Measurements from ENCODE around the gene BCKDHA.
"Not testable (repeated sequence)": the region's sequence is repeated elsewhere in the genome, so short reads cannot be mapped to it uniquely, and the experiment has no call there.

Gene BCKDHA

DNA sequence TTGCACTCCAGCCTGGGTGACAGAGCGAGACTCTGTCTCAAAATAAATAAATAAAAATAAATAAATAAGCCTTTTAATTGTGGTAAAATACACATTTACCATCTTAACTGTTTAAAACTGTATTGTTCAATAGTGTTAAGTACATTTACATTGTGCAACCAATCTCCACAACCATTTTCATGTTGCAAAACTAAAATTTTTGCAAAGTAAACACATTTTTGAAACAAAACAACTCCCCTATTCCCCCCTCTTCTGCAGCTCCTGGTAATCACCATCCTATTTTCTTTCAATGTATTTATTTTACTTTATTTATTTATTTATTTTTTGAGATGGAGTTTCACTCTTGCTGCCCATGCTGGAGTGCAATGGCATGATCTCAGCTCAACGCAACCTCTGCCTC lies 27.8 kb upstream of the BCKDHA start:
- H3K27ac ChIP-seq (ENCODE audit: low read depth, low read length, poor library complexity, severe bottlenecking): no peak overlapping the region
- no peaks in the 10 kb centered on the region for H3K27me3 ChIP-seq (ENCODE audit: insufficient read depth, low read length)
- no peaks in the 10 kb centered on the region for H3K9me3 ChIP-seq (ENCODE audit: low read length)
- no peaks in the 10 kb centered on the region for H3K9me2 ChIP-seq (ENCODE audit: low read depth, low read length)
- H3K4me1 ChIP-seq (ENCODE audit: insufficient read depth, low read length, severe bottlenecking): peaks cover 13% of the 10 kb centered on the region
- H3K36me3 ChIP-seq (ENCODE audit: insufficient read depth, low read length): no peaks in the 10 kb centered on the region; the same call in 1 of the 2 replicates
- no peaks in the 10 kb centered on the region for H4K20me1 ChIP-seq (ENCODE audit: insufficient read depth, low read length)
- H3F3A ChIP-seq (ENCODE audit: insufficient read depth, low read length): no peaks in the 10 kb centered on the region
- TF ChIP-seq EZH2 (IDR thresholded peaks at IDR 0.05; ENCODE audit: borderline replicate concordance, low read length): no peak
- TF ChIP-seq, protein P1, sequence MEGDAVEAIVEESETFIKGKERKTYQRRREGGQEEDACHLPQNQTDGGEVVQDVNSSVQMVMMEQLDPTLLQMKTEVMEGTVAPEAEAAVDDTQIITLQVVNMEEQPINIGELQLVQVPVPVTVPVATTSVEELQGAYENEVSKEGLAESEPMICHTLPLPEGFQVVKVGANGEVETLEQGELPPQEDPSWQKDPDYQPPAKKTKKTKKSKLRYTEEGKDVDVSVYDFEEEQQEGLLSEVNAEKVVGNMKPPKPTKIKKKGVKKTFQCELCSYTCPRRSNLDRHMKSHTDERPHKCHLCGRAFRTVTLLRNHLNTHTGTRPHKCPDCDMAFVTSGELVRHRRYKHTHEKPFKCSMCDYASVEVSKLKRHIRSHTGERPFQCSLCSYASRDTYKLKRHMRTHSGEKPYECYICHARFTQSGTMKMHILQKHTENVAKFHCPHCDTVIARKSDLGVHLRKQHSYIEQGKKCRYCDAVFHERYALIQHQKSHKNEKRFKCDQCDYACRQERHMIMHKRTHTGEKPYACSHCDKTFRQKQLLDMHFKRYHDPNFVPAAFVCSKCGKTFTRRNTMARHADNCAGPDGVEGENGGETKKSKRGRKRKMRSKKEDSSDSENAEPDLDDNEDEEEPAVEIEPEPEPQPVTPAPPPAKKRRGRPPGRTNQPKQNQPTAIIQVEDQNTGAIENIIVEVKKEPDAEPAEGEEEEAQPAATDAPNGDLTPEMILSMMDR (IDR thresholded peaks at IDR 0.05; ENCODE audit: low read length): no peak
- no peak overlapping the region for H2AFZ ChIP-seq (ENCODE audit: low read length)
- H3K4me3 ChIP-seq (ENCODE audit: low read depth, low read length, poor library complexity, severe bottlenecking): no peak overlapping the region
- no peak overlapping the region for H3K9ac ChIP-seq (ENCODE audit: low read length)
- H3K79me2 ChIP-seq (ENCODE audit: insufficient read depth, low read length): peaks cover 5% of the 10 kb centered on the region; the same call in 1 of the 2 replicates
- H3K4me2 ChIP-seq (ENCODE audit: low read length): no peak overlapping the region

DNA sequence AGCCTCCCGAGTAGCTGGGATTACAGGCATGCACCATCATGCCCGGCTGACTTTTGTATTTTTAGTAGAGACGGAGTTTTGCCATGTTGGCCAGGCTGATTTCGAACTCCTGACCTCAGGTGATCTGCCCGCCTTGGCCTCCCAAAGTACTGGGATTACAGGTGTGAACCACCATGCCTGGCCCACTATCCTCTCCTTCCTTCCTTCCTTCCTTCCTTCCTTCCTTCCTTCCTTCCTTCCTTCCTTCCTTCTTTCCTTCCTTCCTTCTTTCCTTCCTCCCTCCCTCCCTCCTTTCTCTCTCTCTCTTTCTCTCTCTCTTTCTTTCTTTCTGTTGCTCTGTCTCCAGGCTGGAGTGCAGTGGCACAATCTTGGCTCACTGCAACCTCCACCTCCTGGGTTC lies 26.5 kb upstream of the BCKDHA start:
- not testable (repeated sequence) for H3K27ac ChIP-seq (ENCODE audit: low read depth, low read length, poor library complexity, severe bottlenecking); H3K27me3 ChIP-seq (ENCODE audit: insufficient read depth, low read length); H4K20me1 ChIP-seq (ENCODE audit: insufficient read depth, low read length); H3K4me3 ChIP-seq (ENCODE audit: low read depth, low read length, poor library complexity, severe bottlenecking); H3K9me2 ChIP-seq (ENCODE audit: low read depth, low read length); H2AFZ ChIP-seq (ENCODE audit: low read length); H3K4me1 ChIP-seq (ENCODE audit: insufficient read depth, low read length, severe bottlenecking); H3K9me3 ChIP-seq (ENCODE audit: low read length); H3K9ac ChIP-seq (ENCODE audit: low read length); H3K36me3 ChIP-seq (ENCODE audit: insufficient read depth, low read length); H3F3A ChIP-seq (ENCODE audit: insufficient read depth, low read length); H3K79me2 ChIP-seq (ENCODE audit: insufficient read depth, low read length); H3K4me2 ChIP-seq (ENCODE audit: low read length)

DNA sequence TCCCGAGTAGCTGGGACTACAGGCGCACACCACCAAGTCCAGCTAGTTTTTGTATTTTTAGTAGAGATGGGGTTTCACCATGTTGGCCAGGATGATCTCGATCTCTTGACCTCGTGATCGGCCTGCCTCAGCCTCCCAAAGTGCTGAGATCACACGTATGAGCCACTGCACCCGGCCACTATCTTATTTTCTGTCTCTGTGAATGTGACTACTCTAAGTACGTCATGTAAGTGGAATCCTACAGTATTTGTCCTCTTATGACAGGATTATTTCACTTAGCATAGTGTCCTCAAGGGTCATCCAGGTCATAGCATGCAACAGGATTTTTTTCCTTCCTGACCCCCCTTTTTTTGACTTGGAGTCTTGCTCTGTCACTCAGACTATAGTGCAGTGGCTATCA lies 26.1 kb upstream of the BCKDHA start:
- no peak overlapping the region for H3K27ac ChIP-seq (ENCODE audit: low read depth, low read length, poor library complexity, severe bottlenecking)
- no peaks in the 10 kb centered on the region; the same call in 1 of the 2 replicates for H3K36me3 ChIP-seq (ENCODE audit: insufficient read depth, low read length)
- no peaks in the 10 kb centered on the region for H3F3A ChIP-seq (ENCODE audit: insufficient read depth, low read length)
- no peaks in the 10 kb centered on the region for H3K27me3 ChIP-seq (ENCODE audit: insufficient read depth, low read length)
- H3K9me2 ChIP-seq (ENCODE audit: low read depth, low read length): no peaks in the 10 kb centered on the region
- no peak overlapping the region for H3K4me3 ChIP-seq (ENCODE audit: low read depth, low read length, poor library complexity, severe bottlenecking)
- TF ChIP-seq, protein P1 (IDR thresholded peaks at IDR 0.05; ENCODE audit: low read length): no peak
- TF ChIP-seq EZH2 (IDR thresholded peaks at IDR 0.05; ENCODE audit: borderline replicate concordance, low read length): no peak
- H3K4me1 ChIP-seq (ENCODE audit: insufficient read depth, low read length, severe bottlenecking): peaks cover 10% of the 10 kb centered on the region
- no peak overlapping the region for H3K9ac ChIP-seq (ENCODE audit: low read length)
- no peak overlapping the region for H3K4me2 ChIP-seq (ENCODE audit: low read length)
- no peaks in the 10 kb centered on the region for H4K20me1 ChIP-seq (ENCODE audit: insufficient read depth, low read length)
- H3K9me3 ChIP-seq (ENCODE audit: low read length): no peaks in the 10 kb centered on the region
- H3K79me2 ChIP-seq (ENCODE audit: insufficient read depth, low read length): no peaks in the 10 kb centered on the region
- H2AFZ ChIP-seq (ENCODE audit: low read length): no peak overlapping the region

DNA sequence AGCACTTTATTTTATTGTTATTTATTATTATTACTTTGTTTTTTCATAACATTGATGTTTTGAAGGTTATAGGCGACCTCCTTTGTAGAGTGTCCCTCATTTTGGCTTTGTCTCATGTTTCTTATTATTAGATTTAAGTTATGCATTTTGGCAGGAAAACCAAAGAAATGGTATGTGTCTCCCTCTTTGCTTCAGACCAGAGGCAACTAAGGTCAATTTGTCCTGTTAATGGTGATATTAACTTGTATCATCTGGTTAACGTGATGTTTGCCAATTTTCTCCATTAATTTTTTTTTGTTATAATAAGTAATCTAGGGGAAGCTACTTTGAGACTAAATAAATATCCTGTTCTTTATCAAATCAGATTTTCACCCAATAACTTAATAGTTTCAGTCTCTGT lies 25.1 kb upstream of the BCKDHA start:
- no peaks in the 10 kb centered on the region for H3K27me3 ChIP-seq (ENCODE audit: insufficient read depth, low read length)
- H3F3A ChIP-seq (ENCODE audit: insufficient read depth, low read length): no peaks in the 10 kb centered on the region
- no peak for TF ChIP-seq EZH2 (IDR thresholded peaks at IDR 0.05; ENCODE audit: borderline replicate concordance, low read length)
- no peak overlapping the region for H2AFZ ChIP-seq (ENCODE audit: low read length)
- H3K27ac ChIP-seq (ENCODE audit: low read depth, low read length, poor library complexity, severe bottlenecking): no peak overlapping the region
- H3K4me3 ChIP-seq (ENCODE audit: low read depth, low read length, poor library complexity, severe bottlenecking): no peak overlapping the region
- H3K9me3 ChIP-seq (ENCODE audit: low read length): no peaks in the 10 kb centered on the region
- no peak overlapping the region for H3K4me2 ChIP-seq (ENCODE audit: low read length)
- H3K4me1 ChIP-seq (ENCODE audit: insufficient read depth, low read length, severe bottlenecking): peaks cover 9% of the 10 kb centered on the region
- H3K9me2 ChIP-seq (ENCODE audit: low read depth, low read length): no peaks in the 10 kb centered on the region
- H3K79me2 ChIP-seq (ENCODE audit: insufficient read depth, low read length): no peaks in the 10 kb centered on the region
- no peak overlapping the region for H3K9ac ChIP-seq (ENCODE audit: low read length)
- H3K36me3 ChIP-seq (ENCODE audit: insufficient read depth, low read length): no peaks in the 10 kb centered on the region; the same call in 1 of the 2 replicates
- H4K20me1 ChIP-seq (ENCODE audit: insufficient read depth, low read length): no peaks in the 10 kb centered on the region
